Measurements from ENCODE around the gene MARF1.

DNA sequence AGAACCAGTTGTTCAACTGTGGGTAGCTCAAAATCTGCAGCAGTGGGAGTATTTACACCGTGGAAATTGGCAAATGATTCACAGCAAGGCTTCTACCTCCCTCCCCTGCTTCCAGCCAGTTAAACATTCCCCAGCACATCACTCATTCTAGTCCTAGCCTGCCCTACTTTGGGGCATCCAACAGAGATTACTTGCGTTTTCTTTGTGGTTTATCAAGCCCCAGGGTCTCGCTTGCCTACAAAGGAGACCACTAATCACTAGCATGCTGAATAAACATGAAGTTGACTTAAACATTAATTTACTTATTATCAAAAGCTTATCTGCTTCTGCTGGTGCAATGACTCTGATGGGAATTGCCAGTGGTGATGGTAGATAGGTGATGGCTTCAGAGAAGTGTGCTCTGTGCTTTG, 94.5 kb downstream of the MARF1 start:
- TF ChIP-seq, protein P1, sequence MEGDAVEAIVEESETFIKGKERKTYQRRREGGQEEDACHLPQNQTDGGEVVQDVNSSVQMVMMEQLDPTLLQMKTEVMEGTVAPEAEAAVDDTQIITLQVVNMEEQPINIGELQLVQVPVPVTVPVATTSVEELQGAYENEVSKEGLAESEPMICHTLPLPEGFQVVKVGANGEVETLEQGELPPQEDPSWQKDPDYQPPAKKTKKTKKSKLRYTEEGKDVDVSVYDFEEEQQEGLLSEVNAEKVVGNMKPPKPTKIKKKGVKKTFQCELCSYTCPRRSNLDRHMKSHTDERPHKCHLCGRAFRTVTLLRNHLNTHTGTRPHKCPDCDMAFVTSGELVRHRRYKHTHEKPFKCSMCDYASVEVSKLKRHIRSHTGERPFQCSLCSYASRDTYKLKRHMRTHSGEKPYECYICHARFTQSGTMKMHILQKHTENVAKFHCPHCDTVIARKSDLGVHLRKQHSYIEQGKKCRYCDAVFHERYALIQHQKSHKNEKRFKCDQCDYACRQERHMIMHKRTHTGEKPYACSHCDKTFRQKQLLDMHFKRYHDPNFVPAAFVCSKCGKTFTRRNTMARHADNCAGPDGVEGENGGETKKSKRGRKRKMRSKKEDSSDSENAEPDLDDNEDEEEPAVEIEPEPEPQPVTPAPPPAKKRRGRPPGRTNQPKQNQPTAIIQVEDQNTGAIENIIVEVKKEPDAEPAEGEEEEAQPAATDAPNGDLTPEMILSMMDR (IDR thresholded peaks at IDR 0.05), result no peak
- TF ChIP-seq POLR2A (IDR thresholded peaks at IDR 0.05), result no peak

Measured in esophagus squamous epithelium (tissue), 4 donors.